GM23248 (cell line): Measurements from ENCODE around the gene PRKCB. TPM values are rescaled to one million over a fixed set of nuclear protein-coding genes. Genes with fewer than 3 reads are reported as not detected.

Source experiments
- DNase-seq: peaks from one replicate; pipeline ENCODE4 v3.0.0-alpha.2; 2015
- H2AFZ ChIP-seq: fragments of 200-600 bp; sonication (generic); 2 replicates; pipeline ENCODE4 v1.6.1; 2016; ENCODE audit warnings: antibody characterized with exemption
- H3F3A ChIP-seq: fragments of 200-600 bp; sonication (generic); 2 replicates; pipeline ENCODE4 v1.6.1; 2016; ENCODE audit warnings: mild to moderate bottlenecking, antibody characterized with exemption, mixed run types; ENCODE audit not compliant: insufficient read depth
- H3K27ac ChIP-seq: fragments of 200-600 bp; sonication (generic); 2 replicates; pipeline ENCODE4 v1.5.1; 2016; ENCODE audit warnings: mild to moderate bottlenecking
- H3K27me3 ChIP-seq: fragments of 200-600 bp; sonication (generic); replicated peaks from 2 replicates; pipeline ENCODE4 v1.6.1; 2016; ENCODE audit warnings: mild to moderate bottlenecking; ENCODE audit not compliant: insufficient read depth
- H3K36me3 ChIP-seq: fragments of 200-600 bp; sonication (generic); 2 replicates; pipeline ENCODE4 v1.6.1; 2016; ENCODE audit warnings: low read depth, mild to moderate bottlenecking
- H3K4me1 ChIP-seq: fragments of 200-600 bp; sonication (generic); 2 replicates; pipeline ENCODE4 v1.6.1; 2016; ENCODE audit warnings: mild to moderate bottlenecking; ENCODE audit not compliant: insufficient read depth
- H3K4me2 ChIP-seq: fragments of 200-600 bp; sonication (generic); one replicate; pipeline ENCODE4 v1.6.1; 2016; ENCODE audit warnings: mild to moderate bottlenecking; ENCODE audit not compliant: unreplicated experiment
- H3K4me3 ChIP-seq: fragments of 200-600 bp; sonication (generic); 2 replicates; pipeline ENCODE4 v1.5.1; 2016; ENCODE audit warnings: mild to moderate bottlenecking
- H3K79me2 ChIP-seq: fragments of 200-600 bp; sonication (generic); 2 replicates; pipeline ENCODE4 v1.6.1; 2016; ENCODE audit warnings: mild to moderate bottlenecking; ENCODE audit not compliant: insufficient read depth
- H3K9ac ChIP-seq: fragments of 200-600 bp; sonication (generic); 2 replicates; pipeline ENCODE4 v1.6.1; 2016; ENCODE audit warnings: mild to moderate bottlenecking
- H3K9me2 ChIP-seq: fragments of 200-600 bp; sonication (generic); 2 replicates; pipeline ENCODE4 v1.6.1; 2016; ENCODE audit warnings: mixed run types, mild to moderate bottlenecking, moderate library complexity; ENCODE audit not compliant: insufficient read depth
- H3K9me3 ChIP-seq: fragments of 200-600 bp; sonication (generic); one replicate; pipeline ENCODE4 v1.6.1; 2017; ENCODE audit warnings: low read depth
- H4K20me1 ChIP-seq: fragments of 200-600 bp; sonication (generic); 2 replicates; pipeline ENCODE4 v1.6.0; 2016; ENCODE audit not compliant: insufficient read depth
- EZH2 ChIP-seq: fragments of 200-600 bp; sonication (generic); IDR thresholded peaks from 2 replicates; pipeline ENCODE4 v1.6.1; 2018; ENCODE audit warnings: antibody characterized with exemption, mild to moderate bottlenecking; ENCODE audit not compliant: insufficient read depth, poor library complexity, severe bottlenecking
- EZH2phosphoT487 ChIP-seq: fragments of 200-600 bp; sonication (generic); IDR thresholded peaks from 2 replicates; pipeline ENCODE4 v1.6.1; 2018; ENCODE audit warnings: antibody characterized with exemption, moderate library complexity, mild to moderate bottlenecking, low read depth; ENCODE audit not compliant: insufficient read depth
- WGBS, 2 experiments: methylation state at CpG; one replicate each; pipeline ENCODE4 v1.1.6; 2015 to 2017; ENCODE audit warnings: low lambda C conversion rate in 2 of 2, low coverage in 1 of 2; ENCODE audit errors: missing lambda C conversion rate in 2 of 2; 5-methylcytosine and 5-hydroxymethylcytosine counted together
- in situ Hi-C: fragments of 300-500 bp; cut with MboI; formaldehyde crosslinking; loops from 2 replicates; pipeline ENCODE4 v1.15.0; 2020
- polyA plus RNA-seq: library from polyadenylated mRNA; unstranded; fragments of >200 nt; fragmentation: Nextera tagmentation; extraction: Ambion mirVana; gene quantifications from 2 replicates; pipeline ENCODE4 v1.2.1, GENCODE V29; 2016
- total RNA-seq: library from RNA; depleted of rRNA; stranded (reverse); fragments of >200 nt; shearing (Covaris generic); gene quantifications from 2 replicates; pipeline ENCODE4 v1.2.3, GENCODE V29; 2014

The PRKCB gene
- total and polyA plus RNA-seq, 2 experiments from 2014 or later, result not detected

GRCh38 chr16:24130494-24131085, 294.8 kb downstream of the PRKCB start:
- Histone ChIP-seq H3K9me3 (no peaks in the 10 kb centered on the region), H3K27ac (no peak overlapping the region), H3F3A (no peaks in the 10 kb centered on the region), H4K20me1 (no peaks in the 10 kb centered on the region), H3K4me3 (no peak overlapping the region), H3K4me1 (no peaks in the 10 kb centered on the region), H3K4me2 (no peak overlapping the region), H3K9me2 (no peaks in the 10 kb centered on the region), H3K36me3 (no peaks in the 10 kb centered on the region), H3K9ac (no peak overlapping the region), H3K79me2 (no peaks in the 10 kb centered on the region), H2AFZ (no peak overlapping the region), H3K27me3 (no peaks in the 10 kb centered on the region)
- in situ Hi-C loops, result no loop called here
- TF ChIP-seq EZH2 (no peak), EZH2phosphoT487 (no peak)
- DNase-seq, result no peak
- 24 to 26% methylated on average over 10 of the region's 10 CpGs for WGBS, 2 experiments

- no peaks in the 10 kb centered on the region for H3K36me3 ChIP-seq
- no peak overlapping the region for H3K9ac ChIP-seq
- no peak for TF ChIP-seq EZH2
- TF ChIP-seq EZH2phosphoT487, result no peak
- no peaks in the 10 kb centered on the region for H3K79me2 ChIP-seq
- in situ Hi-C loops, result no loop called here
- no peak overlapping the region for H2AFZ ChIP-seq
- H3K9me2 ChIP-seq, result no peaks in the 10 kb centered on the region
- no peaks in the 10 kb centered on the region for H3K27me3 ChIP-seq
- no peaks in the 10 kb centered on the region for H3K4me1 ChIP-seq
- H3K4me3 ChIP-seq, result no peak overlapping the region
- no peak overlapping the region for H3K27ac ChIP-seq
- H4K20me1 ChIP-seq, result no peaks in the 10 kb centered on the region
- no peaks in the 10 kb centered on the region for H3F3A ChIP-seq
- WGBS, 2 experiments, result 25 to 31% methylated on average over 2 of the region's 2 CpGs
- DNase-seq, result no peak
- no peaks in the 10 kb centered on the region for H3K9me3 ChIP-seq
- H3K4me2 ChIP-seq, result no peak overlapping the region
These were observed 295.5 kb downstream of the PRKCB start for GRCh38 chr16:24131294-24131693.

- H3K4me3 ChIP-seq, result no peak overlapping the region
- in situ Hi-C loops, result no loop called here
- WGBS, 2 experiments, result 43 to 56% methylated on average over 2 of the region's 2 CpGs
- no peak for TF ChIP-seq EZH2phosphoT487
- no peak for TF ChIP-seq EZH2
- H3F3A ChIP-seq, result no peaks in the 10 kb centered on the region
- H3K79me2 ChIP-seq, result no peaks in the 10 kb centered on the region
- H3K4me2 ChIP-seq, result no peak overlapping the region
- no peaks in the 10 kb centered on the region for H3K4me1 ChIP-seq
- H4K20me1 ChIP-seq, result no peaks in the 10 kb centered on the region
- H3K27ac ChIP-seq, result no peak overlapping the region
- H3K36me3 ChIP-seq, result no peaks in the 10 kb centered on the region
- no peak for DNase-seq
- no peak overlapping the region for H3K9ac ChIP-seq
- H3K27me3 ChIP-seq, result no peaks in the 10 kb centered on the region
- H2AFZ ChIP-seq, result no peak overlapping the region
- no peaks in the 10 kb centered on the region for H3K9me2 ChIP-seq
- H3K9me3 ChIP-seq, result no peaks in the 10 kb centered on the region
These were observed 296.4 kb downstream of the PRKCB start for GRCh38 chr16:24132048-24132796.

- Histone ChIP-seq H3K9me3 (no peaks in the 10 kb centered on the region), H3K27me3 (no peaks in the 10 kb centered on the region), H3K4me2 (no peak overlapping the region), H2AFZ (no peak overlapping the region), H3K4me3 (no peak overlapping the region), H4K20me1 (no peaks in the 10 kb centered on the region), H3K9me2 (no peaks in the 10 kb centered on the region), H3F3A (no peaks in the 10 kb centered on the region), H3K36me3 (no peaks in the 10 kb centered on the region), H3K27ac (no peak overlapping the region), H3K79me2 (no peaks in the 10 kb centered on the region), H3K9ac (no peak overlapping the region), H3K4me1 (no peaks in the 10 kb centered on the region)
- TF ChIP-seq EZH2 (no peak), EZH2phosphoT487 (no peak)
- DNase-seq, result no peak
- 15 to 21% methylated on average over 3 of the region's 3 CpGs for WGBS, 2 experiments
- in situ Hi-C loops, result no loop called here
These were observed 297.0 kb downstream of the PRKCB start for GRCh38 chr16:24132797-24133155.
